Ascending aorta (tissue), 2 donors: ENCODE results near the gene TMEM120A. TPM values are rescaled to one million over a fixed set of nuclear protein-coding genes. Genes with fewer than 3 reads are reported as not detected.

Experiments used
- DNase-seq, 2 donors: peaks; one replicate each; pipeline ENCODE4 v3.0.0-alpha.2; 2019; ENCODE audit warnings: low spot score in 2 of 2
- H3K27ac ChIP-seq, 2 donors: fragments of 200-600 bp; sonication (generic); one replicate each; pipeline ENCODE4 v1.5.1; 2016 to 2017; ENCODE audit warnings: mild to moderate bottlenecking in 1 of 2
- H3K27me3 ChIP-seq: fragments of 200-600 bp; sonication (generic); one replicate; pipeline ENCODE4 v1.5.1; 2017
- H3K36me3 ChIP-seq, 2 donors: fragments of 200-600 bp; sonication (generic); one replicate each; pipeline ENCODE4 v1.5.1; 2016
- H3K4me1 ChIP-seq, 2 donors: fragments of 200-600 bp; sonication (generic); one replicate each; pipeline ENCODE4 v1.5.1; 2016 to 2017; ENCODE audit warnings: mild to moderate bottlenecking in 1 of 2
- H3K4me3 ChIP-seq, 2 donors: fragments of 200-600 bp; sonication (generic); one replicate each; pipeline ENCODE4 v1.5.1; 2016 to 2017; ENCODE audit warnings: mild to moderate bottlenecking in 1 of 2
- H3K9me3 ChIP-seq, 2 donors: fragments of 200-600 bp; sonication (generic); one replicate each; pipeline ENCODE4 v1.5.1; 2016
- CTCF ChIP-seq, 3 experiments: fragments of 200-600 bp in 2 of 3; fragments of 450-650 bp in 1 of 3; sonication (generic) in 2 of 3; IDR thresholded peaks; one replicate each; pipeline ENCODE4 v1.5.1; 2016 to 2019; ENCODE audit warnings: antibody characterized with exemption in 3 of 3, mild to moderate bottlenecking in 1 of 3, moderate library complexity in 1 of 3
- intact Hi-C: fragments of 100-400 bp; cut with DNase I; formaldehyde crosslinking; loops from one replicate; pipeline ENCODE4 v1.15.1; 2023
- total RNA-seq: library from RNA; depleted of rRNA; stranded (reverse); fragments of >200 nt; gene quantifications from one replicate; pipeline ENCODE4 v1.1.0, GENCODE V29; 2016

The TMEM120A gene
- total RNA-seq, 1 donor from 2014 or later = 24.2 TPM

- Histone ChIP-seq H3K27ac (peak overlapping the region; percentile 72 to 99), H3K27me3 (no peaks in the 10 kb centered on the region), H3K4me1 (peaks cover 6 to 22% of the 10 kb centered on the region in 2 donors), H3K9me3 (no peaks in the 10 kb centered on the region), H3K4me3 (peak overlapping the region; percentile 2 to 37), H3K36me3 (peaks cover 47 to 52% of the 10 kb centered on the region in 2 donors)
- intact Hi-C loops = no loop called here
- no peak for DNase-seq
- no peak for TF ChIP-seq CTCF (IDR thresholded peaks at IDR 0.05)
Observed at GRCh38 chr7:75988568-75989499, 5.6 kb downstream of the TMEM120A start.

- Histone ChIP-seq H3K4me1 (peaks cover 6 to 14% of the 10 kb centered on the region in 2 donors), H3K9me3 (no peaks in the 10 kb centered on the region), H3K36me3 (peaks cover 53 to 59% of the 10 kb centered on the region in 2 donors), H3K4me3 (no peak overlapping the region), H3K27me3 (no peaks in the 10 kb centered on the region), H3K27ac (peak overlapping the region in 1 of 2 donors; percentile 4)
- DNase-seq = no peak
- intact Hi-C loops = no loop called here
- TF ChIP-seq CTCF (IDR thresholded peaks at IDR 0.05) = no peak
Observed at GRCh38 chr7:75987805-75988567, 6.4 kb downstream of the TMEM120A start.

GRCh38 chr7:75987026-75987804, 7.2 kb downstream of the TMEM120A start:
- Histone ChIP-seq H3K27me3 (no peaks in the 10 kb centered on the region), H3K4me1 (peaks cover 6 to 11% of the 10 kb centered on the region in 2 donors), H3K36me3 (peaks cover 60 to 66% of the 10 kb centered on the region in 2 donors), H3K9me3 (no peaks in the 10 kb centered on the region), H3K4me3 (no peak overlapping the region), H3K27ac (peak overlapping the region in 1 of 2 donors; percentile 24)
- intact Hi-C loops = no loop called here
- TF ChIP-seq CTCF (IDR thresholded peaks at IDR 0.05) = no peak
- no peak for DNase-seq

- no peak for TF ChIP-seq CTCF (IDR thresholded peaks at IDR 0.05)
- Histone ChIP-seq H3K27me3 (no peaks in the 10 kb centered on the region), H3K36me3 (peaks cover 66 to 69% of the 10 kb centered on the region in 2 donors), H3K9me3 (no peaks in the 10 kb centered on the region), H3K27ac (no peak overlapping the region), H3K4me3 (no peak overlapping the region), H3K4me1 (peaks cover 6 to 11% of the 10 kb centered on the region in 2 donors)
- DNase-seq = no peak
- intact Hi-C loops = no loop called here
Observed at GRCh38 chr7:75986147-75986781, 8.1 kb downstream of the TMEM120A start.
